H1 (cell line): ENCODE measurements around the gene COL4A1. TPM values are rescaled to one million over a fixed set of nuclear protein-coding genes. Genes with fewer than 3 reads are reported as not detected.

Source experiments
- CTCF ChIA-PET: fragments of 300-600 bp; sonication (Branson Sonifier 250); formaldehyde crosslinking; loops from one replicate; lab custom pipeline; 2021; ENCODE audit not compliant: partially characterized antibody; lab: Charles Lee
- POLR2A ChIA-PET: fragments of 300-600 bp; sonication (Branson Sonifier 250); formaldehyde crosslinking; loops from one replicate; lab custom pipeline; 2021; ENCODE audit warnings: inconsistent platforms; ENCODE audit not compliant: partially characterized antibody; lab: Charles Lee
- DNase-seq, 2 experiments: peaks; one replicate each; pipeline versions ENCODE4 v3.0.0 to v3.0.0-alpha.2; 2010 to 2022; ENCODE audit warnings: low spot score in 2 of 2, low read depth in 1 of 2, mixed read lengths in 1 of 2
- FAIRE-seq: peaks from 2 replicates; lab custom pipeline; 2011; peaks lifted over from hg19 to GRCh38; lab: Jason Lieb, UNC
- H2AFZ ChIP-seq: 2 replicates; pipeline ENCODE4 v1.8.1; 2012; ENCODE audit warnings: low read length, inconsistent platforms
- H2AK5ac ChIP-seq: 2 replicates; pipeline ENCODE4 v1.6.1; 2013; ENCODE audit warnings: low read depth, low read length
- H2BK120ac ChIP-seq: replicated peaks from 2 replicates; pipeline ENCODE3; 2013; ENCODE audit warnings: low read depth, low read length, inconsistent platforms
- H2BK12ac ChIP-seq: 2 replicates; pipeline ENCODE4 v1.6.1; 2013; ENCODE audit warnings: low read depth, low read length
- H2BK15ac ChIP-seq: 2 replicates; pipeline ENCODE4 v1.6.1; 2013; ENCODE audit warnings: low read length
- H2BK20ac ChIP-seq: 2 replicates; pipeline ENCODE4 v1.6.1; 2013; ENCODE audit warnings: low read length
- H2BK5ac ChIP-seq: 2 replicates; pipeline ENCODE4 v1.6.1; 2013; ENCODE audit warnings: low read depth, low read length
- H3K14ac ChIP-seq: 2 replicates; pipeline ENCODE4 v1.6.1; 2013; ENCODE audit warnings: inconsistent platforms; ENCODE audit not compliant: insufficient read length
- H3K18ac ChIP-seq: 2 replicates; pipeline ENCODE4 v1.6.1; 2013; ENCODE audit warnings: low read length; ENCODE audit errors: extremely low read depth
- H3K23ac ChIP-seq: 2 replicates; pipeline ENCODE4 v1.6.1; 2013; ENCODE audit warnings: inconsistent platforms; ENCODE audit not compliant: insufficient read length
- H3K23me2 ChIP-seq: 2 replicates; pipeline ENCODE4 v1.6.1; 2013; ENCODE audit warnings: low read depth, low read length
- H3K27ac ChIP-seq: 2 replicates; pipeline ENCODE4 v1.6.1; 2011; ENCODE audit warnings: low read depth, low read length, inconsistent platforms
- H3K27me3 ChIP-seq, 4 experiments: replicated peaks in 1 of 4; 1 replicate in 1 of 4; 2 replicates in 3 of 4; pipeline versions ENCODE4 v1.6.1 to v1.8.1; 2011 to 2013; ENCODE audit warnings: low read length in 3 of 4, mild to moderate bottlenecking in 3 of 4, inconsistent platforms in 2 of 4, mixed read lengths in 2 of 4, moderate library complexity in 1 of 4; ENCODE audit not compliant: control insufficient read depth in 3 of 4, insufficient read depth in 3 of 4; ENCODE audit errors: extremely low read depth in 1 of 4
- H3K36me3 ChIP-seq, 4 experiments: 2 replicates each; pipeline versions ENCODE4 v1.6.1 to v1.8.1; 2011 to 2013; ENCODE audit warnings: mild to moderate bottlenecking in 4 of 4, low read length in 3 of 4, moderate library complexity in 2 of 4, control low read depth in 1 of 4, inconsistent platforms in 1 of 4; ENCODE audit not compliant: insufficient read depth in 4 of 4, control insufficient read depth in 2 of 4
- H3K4ac ChIP-seq: replicated peaks from 2 replicates; pipeline ENCODE3; 2013; ENCODE audit warnings: low read length, low read depth, mixed read lengths, inconsistent platforms; ENCODE audit not compliant: insufficient read length
- H3K4me1 ChIP-seq, 4 experiments: replicated peaks in 1 of 4; 1 replicate in 1 of 4; 2 replicates in 3 of 4; pipeline versions ENCODE4 v1.6.1 to v1.8.1; 2011 to 2013; ENCODE audit warnings: low read length in 3 of 4, inconsistent platforms in 2 of 4, mixed read lengths in 1 of 4; ENCODE audit not compliant: insufficient read depth in 4 of 4, control insufficient read depth in 3 of 4
- H3K4me2 ChIP-seq, 2 experiments: 2 replicates each; pipeline versions ENCODE4 v1.6.1 to v1.8.1; 2011 to 2013; ENCODE audit warnings: low read depth in 2 of 2, low read length in 2 of 2, control low read depth in 1 of 2, inconsistent platforms in 1 of 2, mild to moderate bottlenecking in 1 of 2; ENCODE audit not compliant: insufficient read depth in 1 of 2
- H3K4me3 ChIP-seq, 4 experiments: fragments of 200-600, 300-600 bp in 1 of 4; sonication (generic), shearing (Covaris generic), sonication (Bioruptor Twin) in 1 of 4; 2 replicates each; pipeline versions ENCODE4 v1.5.1 to v1.8.1; 2011 to 2016; ENCODE audit warnings: low read length in 4 of 4, low read depth in 3 of 4, control low read depth in 2 of 4, inconsistent platforms in 2 of 4, mild to moderate bottlenecking in 2 of 4, mixed read lengths in 1 of 4, moderate library complexity in 1 of 4; ENCODE audit not compliant: insufficient read depth in 2 of 4; ENCODE audit errors: extremely low read depth in 1 of 4
- H3K56ac ChIP-seq: replicated peaks from 2 replicates; pipeline ENCODE3; 2013; ENCODE audit warnings: low read depth, mild to moderate bottlenecking, mixed read lengths, low read length, inconsistent platforms; ENCODE audit not compliant: insufficient read length
- H3K79me1 ChIP-seq: 2 replicates; pipeline ENCODE4 v1.6.1; 2013; ENCODE audit warnings: low read depth, low read length, control low read depth
- H3K79me2 ChIP-seq, 2 experiments: 2 replicates each; pipeline versions ENCODE4 v1.6.1 to v1.8.1; 2012 to 2013; ENCODE audit warnings: low read length in 2 of 2, mild to moderate bottlenecking in 2 of 2, inconsistent platforms in 1 of 2; ENCODE audit not compliant: insufficient read depth in 2 of 2, control insufficient read depth in 1 of 2
- H3K9ac ChIP-seq, 4 experiments: replicated peaks in 1 of 4; 1 replicate in 1 of 4; 2 replicates in 3 of 4; pipeline versions ENCODE4 v1.6.1 to v1.8.1; 2011 to 2013; ENCODE audit warnings: low read depth in 3 of 4, low read length in 3 of 4, control low read depth in 2 of 4, mild to moderate bottlenecking in 2 of 4, moderate library complexity in 2 of 4, inconsistent platforms in 1 of 4; ENCODE audit errors: extremely low read depth in 1 of 4
- H3K9me3 ChIP-seq, 2 experiments: 2 replicates each; pipeline versions ENCODE4 v1.6.1 to v1.8.1; 2012 to 2013; ENCODE audit warnings: mild to moderate bottlenecking in 2 of 2, moderate library complexity in 2 of 2, control low read depth in 1 of 2, inconsistent platforms in 1 of 2, low read depth in 1 of 2, low read length in 1 of 2, mixed read lengths in 1 of 2; ENCODE audit not compliant: insufficient read depth in 2 of 2
- H4K20me1 ChIP-seq, 2 experiments: replicated peaks in 1 of 2; 2 replicates each; pipeline versions ENCODE3 to v1.8.1; 2011 to 2013; ENCODE audit warnings: inconsistent platforms in 2 of 2, low read length in 2 of 2, mild to moderate bottlenecking in 1 of 2; ENCODE audit not compliant: insufficient read depth in 2 of 2, control insufficient read depth in 1 of 2
- H4K5ac ChIP-seq: 2 replicates; pipeline ENCODE4 v1.6.1; 2013; ENCODE audit warnings: low read length, low read depth, mixed read lengths, inconsistent platforms; ENCODE audit not compliant: insufficient read length
- H4K8ac ChIP-seq: 2 replicates; pipeline ENCODE4 v1.8.0; 2013; ENCODE audit warnings: mild to moderate bottlenecking, moderate library complexity, low read length, inconsistent platforms; ENCODE audit not compliant: insufficient read depth; ENCODE audit errors: extremely low read depth
- H4K91ac ChIP-seq: replicated peaks from 2 replicates; pipeline ENCODE3; 2013; ENCODE audit warnings: low read length, mixed read lengths, inconsistent platforms; ENCODE audit not compliant: insufficient read length
- BACH1 ChIP-seq: IDR thresholded peaks from 2 replicates; pipeline ENCODE4 v1.6.1; 2012; ENCODE audit warnings: low read length, improper control_type of control experiment
- SIRT6 ChIP-seq: IDR thresholded peaks from one replicate; pipeline ENCODE4 v1.7.1; 2012; ENCODE audit warnings: low read length, inconsistent platforms
- TCF12 ChIP-seq: IDR thresholded peaks from 2 replicates; pipeline ENCODE4 v1.6.1; 2011; ENCODE audit warnings: low read depth, mild to moderate bottlenecking, low read length
- WGBS, 2 experiments: shearing (Covaris generic) in 1 of 2; methylation state at CpG; one replicate each; pipeline versions ENCODE4 v1.1.6 to v1.1.7; 2013 to 2015; ENCODE audit warnings: low lambda C conversion rate in 2 of 2, mixed read lengths in 2 of 2, inconsistent platforms in 1 of 2, low coverage in 1 of 2, missing lambda C conversion rate in 1 of 2; ENCODE audit not compliant: insufficient replicate concordance in 2 of 2, insufficient coverage in 1 of 2, insufficient read length in 1 of 2; ENCODE audit errors: extremely low coverage in 1 of 2, missing lambda C conversion rate in 1 of 2; 5-methylcytosine and 5-hydroxymethylcytosine counted together
- polyA plus RNA-seq, 7 experiments: library from polyadenylated mRNA; depleted of rRNA in 3 of 7; stranded (reverse) in 5 of 7; unstranded in 2 of 7; fragments of >200 nt in 5 of 7; fragments of 200-250 nt in 2 of 7; gene quantifications; 1 replicate in 5 of 7; 2 replicates in 1 of 7; 4 replicates in 1 of 7; pipeline versions ENCODE4 v1.2.1 to v1.2.3, GENCODE V29; 2011 to 2013; ENCODE audit warnings: missing spikeins in 2 of 7, mixed read lengths in 2 of 7
- total RNA-seq: library from RNA; stranded (reverse); fragmentation: NEBNext Ultra II Directional; extraction: Animal tissue kit (Norgen Biotek cat#: 25700); gene quantifications from 2 replicates; pipeline ENCODE4 v1.2.1, GENCODE V29; 2021

Gene COL4A1
- total and polyA plus RNA-seq, 2 of the 8 experiments (the other 6 are each of a cell fraction or from before 2014, with no cell fraction given), result 30.7 to 82.0 TPM

GRCh38 chr13:110109910-110110309, 197.0 kb downstream of the COL4A1 start:
- Histone ChIP-seq H3K27me3 (peaks cover 0 to under 1% (median under 1%) of the 10 kb centered on the region in 4 experiments; a peak in 3 of 7 replicates), H2BK5ac (no peak overlapping the region), H4K91ac (no peak overlapping the region), H3K23me2 (peaks cover 3% of the 10 kb centered on the region; the same call in 1 of the 2 replicates), H3K9me3 (no peaks in the 10 kb centered on the region), H3K56ac (no peak overlapping the region), H4K20me1 (peaks cover 0 to 5% of the 10 kb centered on the region in 2 experiments), H3K79me1 (no peaks in the 10 kb centered on the region), H2AFZ (no peak overlapping the region), H2BK12ac (no peak overlapping the region), H4K8ac (no peak overlapping the region), H2BK120ac (no peak overlapping the region), H4K5ac (no peak overlapping the region), H3K18ac (no peak overlapping the region), H3K14ac (no peak overlapping the region), H3K4ac (no peak overlapping the region), H3K4me1 (peaks cover 2 to 13% (median 6%) of the 10 kb centered on the region in 4 experiments; a peak in 5 of 7 replicates), H2BK20ac (no peak overlapping the region), H3K27ac (no peak overlapping the region), H3K36me3 (no peaks in the 10 kb centered on the region), H3K23ac (no peak overlapping the region), H3K9ac (no peak overlapping the region), H2AK5ac (no peak overlapping the region), H2BK15ac (no peak overlapping the region), H3K4me2 (peak overlapping the region in 1 of 2 experiments; percentile 37; a peak in 1 of 4 replicates), H3K79me2 (no peaks in the 10 kb centered on the region), H3K4me3 (no peak overlapping the region)
- ChIA-PET POLR2A (interaction anchor here (0.9 kb wide), 1 partner anchor 602 kb away, joined by 3 read pairs; no protein-coding TSS in a partner anchor), CTCF (interaction anchor here (0.6 to 2.8 kb wide), 17 partner anchors 14 to 1158 kb away, joined by 3 to 15 read pairs (median 3); no protein-coding TSS in a partner anchor)
- no peak for FAIRE-seq
- 67% methylated on average over 14 of the region's 15 CpGs; no CpG with 5 or more reads in 1 of the 2 experiments for WGBS, 2 experiments
- no peak for DNase-seq
- TF ChIP-seq SIRT6 (no peak), BACH1 (0 out of 2 replicates have a peak, but pooled peaks have one; percentile 23), TCF12 (no peak)
